Measurements from ENCODE around the gene KRTAP4-2. TPM values are rescaled to one million over a fixed set of nuclear protein-coding genes. Genes with fewer than 3 reads are reported as not detected.
"Not testable (repeated sequence)": the region's sequence is repeated elsewhere in the genome, so short reads cannot be mapped to it uniquely, and the experiment has no call there.

Gene KRTAP4-2
- total RNA-seq, 3 donors from 2014 or later: not detected

DNA sequence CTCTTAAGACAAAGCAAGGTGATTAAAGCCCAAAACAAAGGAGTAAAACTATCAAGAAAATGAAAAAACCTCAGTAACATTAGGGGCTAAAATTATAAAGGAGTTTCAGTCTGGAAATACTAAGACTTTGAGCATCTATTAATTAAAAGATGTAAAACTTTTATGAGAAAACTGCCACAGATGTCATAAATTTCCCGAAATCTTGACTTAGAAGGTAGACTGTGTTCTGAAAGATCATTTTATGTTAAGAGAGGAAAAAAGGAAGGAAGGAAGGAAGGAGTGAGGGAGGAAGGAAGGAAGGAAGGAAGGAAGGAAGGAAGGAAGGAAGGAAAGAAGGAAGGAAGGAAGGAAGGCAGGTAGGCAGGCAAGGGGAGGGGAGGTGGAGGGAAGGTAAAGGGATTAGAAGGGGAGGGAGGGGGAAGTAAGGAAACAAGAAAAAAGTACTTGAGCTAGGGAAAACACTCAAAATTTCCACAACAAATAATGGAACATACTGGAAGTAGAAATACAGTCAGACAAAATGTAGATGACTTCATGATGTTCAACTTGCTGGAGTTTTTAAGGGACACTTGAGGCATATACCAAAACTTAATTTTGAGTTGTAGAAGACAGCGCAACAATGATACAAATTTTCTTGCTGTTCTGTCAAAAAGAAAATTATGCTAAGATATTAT is 30.4 kb downstream of the KRTAP4-2 start:
- intact Hi-C loops (cut with DNase I; ENCODE audit: low total_unique reads): no loop called here
- Histone ChIP-seq H3K27ac (no peak overlapping the region), H3K36me3 (no peaks in the 10 kb centered on the region), H3K4me1 (no peaks in the 10 kb centered on the region), H3K4me3 (no peak overlapping the region), H3K27me3 (no peaks in the 10 kb centered on the region), H3K9me3 (peaks cover 8 to 11% of the 10 kb centered on the region in 2 donors)
- no peak for DNase-seq (ENCODE audit: low spot score in 2 of 2)
- TF ChIP-seq POLR2A (IDR thresholded peaks at IDR 0.05) (no peak), POLR2AphosphoS5 (IDR thresholded peaks at IDR 0.05) (no peak)
- TF ChIP-seq, protein P1, sequence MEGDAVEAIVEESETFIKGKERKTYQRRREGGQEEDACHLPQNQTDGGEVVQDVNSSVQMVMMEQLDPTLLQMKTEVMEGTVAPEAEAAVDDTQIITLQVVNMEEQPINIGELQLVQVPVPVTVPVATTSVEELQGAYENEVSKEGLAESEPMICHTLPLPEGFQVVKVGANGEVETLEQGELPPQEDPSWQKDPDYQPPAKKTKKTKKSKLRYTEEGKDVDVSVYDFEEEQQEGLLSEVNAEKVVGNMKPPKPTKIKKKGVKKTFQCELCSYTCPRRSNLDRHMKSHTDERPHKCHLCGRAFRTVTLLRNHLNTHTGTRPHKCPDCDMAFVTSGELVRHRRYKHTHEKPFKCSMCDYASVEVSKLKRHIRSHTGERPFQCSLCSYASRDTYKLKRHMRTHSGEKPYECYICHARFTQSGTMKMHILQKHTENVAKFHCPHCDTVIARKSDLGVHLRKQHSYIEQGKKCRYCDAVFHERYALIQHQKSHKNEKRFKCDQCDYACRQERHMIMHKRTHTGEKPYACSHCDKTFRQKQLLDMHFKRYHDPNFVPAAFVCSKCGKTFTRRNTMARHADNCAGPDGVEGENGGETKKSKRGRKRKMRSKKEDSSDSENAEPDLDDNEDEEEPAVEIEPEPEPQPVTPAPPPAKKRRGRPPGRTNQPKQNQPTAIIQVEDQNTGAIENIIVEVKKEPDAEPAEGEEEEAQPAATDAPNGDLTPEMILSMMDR (IDR thresholded peaks at IDR 0.05): no peak

DNA sequence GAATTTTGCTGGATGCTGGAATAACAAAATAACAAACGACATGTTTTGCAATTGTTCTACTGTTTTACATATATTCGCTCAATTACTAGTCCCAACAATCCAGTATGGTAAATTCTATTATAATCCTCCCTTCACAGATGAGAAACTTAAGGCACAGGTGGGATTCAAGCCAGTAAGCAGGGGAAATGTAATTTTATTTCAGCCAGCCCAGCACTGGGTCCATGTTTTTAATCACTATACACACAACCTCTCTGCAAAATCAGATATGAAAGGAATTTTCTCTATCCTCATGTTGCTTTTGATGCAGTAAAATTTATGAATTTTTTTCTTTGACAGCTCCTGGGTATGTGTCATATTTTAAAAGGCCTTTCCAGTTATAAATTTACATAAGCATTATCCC is 32.8 kb downstream of the KRTAP4-2 start:
- H3K27ac ChIP-seq: no peak overlapping the region
- no peaks in the 10 kb centered on the region for H3K4me1 ChIP-seq
- TF ChIP-seq POLR2AphosphoS5 (IDR thresholded peaks at IDR 0.05) (no peak), POLR2A (IDR thresholded peaks at IDR 0.05) (no peak)
- TF ChIP-seq, protein P1 (IDR thresholded peaks at IDR 0.05): no peak
- H3K9me3 ChIP-seq: peaks cover 8 to 16% of the 10 kb centered on the region in 2 donors
- H3K36me3 ChIP-seq: no peaks in the 10 kb centered on the region
- H3K27me3 ChIP-seq: no peaks in the 10 kb centered on the region
- DNase-seq (ENCODE audit: low spot score in 2 of 2): no peak
- intact Hi-C loops (cut with DNase I; ENCODE audit: low total_unique reads): no loop called here
- H3K4me3 ChIP-seq: no peak overlapping the region

DNA sequence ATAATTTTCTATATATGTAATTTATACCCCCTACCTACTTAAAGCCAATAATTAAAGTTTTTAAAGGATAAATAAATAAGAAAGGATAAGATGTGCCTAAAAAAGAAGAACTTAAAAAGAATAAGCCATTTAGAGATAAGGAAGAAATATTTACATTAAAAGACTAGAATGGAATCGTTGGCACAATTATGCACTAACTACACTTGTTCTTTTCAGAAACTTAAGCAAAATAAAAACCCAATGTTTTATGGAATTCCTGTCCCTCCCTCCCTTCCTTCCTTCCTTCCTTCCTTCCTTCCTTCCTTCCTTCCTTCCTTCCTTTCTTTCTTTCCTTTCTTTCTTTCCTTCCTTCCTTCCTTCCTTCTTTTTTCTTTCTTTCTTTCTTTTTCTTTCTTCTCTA is 33.2 kb downstream of the KRTAP4-2 start:
- H3K27ac ChIP-seq: no peak overlapping the region
- H3K36me3 ChIP-seq: no peaks in the 10 kb centered on the region
- no peaks in the 10 kb centered on the region for H3K4me1 ChIP-seq
- H3K9me3 ChIP-seq: peaks cover 8 to 20% of the 10 kb centered on the region in 2 donors
- intact Hi-C loops (cut with DNase I; ENCODE audit: low total_unique reads): no loop called here
- no peak overlapping the region for H3K4me3 ChIP-seq
- TF ChIP-seq, protein P1 (IDR thresholded peaks at IDR 0.05): no peak
- TF ChIP-seq POLR2AphosphoS5 (IDR thresholded peaks at IDR 0.05) (no peak), POLR2A (IDR thresholded peaks at IDR 0.05) (no peak)
- DNase-seq (ENCODE audit: low spot score in 2 of 2): no peak
- H3K27me3 ChIP-seq: no peaks in the 10 kb centered on the region

DNA sequence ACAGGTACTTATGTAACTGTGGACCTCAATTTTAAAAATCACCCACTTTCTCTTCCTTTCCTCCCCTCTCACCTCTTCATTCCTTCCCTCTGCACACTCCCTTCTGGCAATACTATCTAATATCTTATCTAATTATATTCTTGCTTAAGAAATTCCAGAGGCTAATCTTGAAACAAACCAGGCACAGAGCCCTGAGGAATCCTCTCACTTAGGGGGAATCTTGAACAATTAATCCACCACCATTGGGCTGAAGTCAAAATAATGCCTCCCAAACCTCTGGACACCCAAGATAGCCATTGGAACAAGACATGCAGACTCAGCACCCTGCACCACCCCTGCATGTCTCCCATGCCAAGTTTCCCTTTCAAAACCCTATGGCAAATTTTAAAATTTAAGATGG is 36.7 kb downstream of the KRTAP4-2 start:
- Histone ChIP-seq H3K27me3 (no peaks in the 10 kb centered on the region), H3K4me3 (no peak overlapping the region), H3K36me3 (no peaks in the 10 kb centered on the region), H3K4me1 (no peaks in the 10 kb centered on the region), H3K27ac (no peak overlapping the region), H3K9me3 (peaks cover 8 to 22% of the 10 kb centered on the region in 2 donors)
- TF ChIP-seq POLR2A (IDR thresholded peaks at IDR 0.05): no peak
- TF ChIP-seq, protein P1 (IDR thresholded peaks at IDR 0.05): no peak
- no peak for TF ChIP-seq POLR2AphosphoS5 (IDR thresholded peaks at IDR 0.05)
- DNase-seq (ENCODE audit: low spot score in 2 of 2): no peak
- intact Hi-C loops (cut with DNase I; ENCODE audit: low total_unique reads): no loop called here

DNA sequence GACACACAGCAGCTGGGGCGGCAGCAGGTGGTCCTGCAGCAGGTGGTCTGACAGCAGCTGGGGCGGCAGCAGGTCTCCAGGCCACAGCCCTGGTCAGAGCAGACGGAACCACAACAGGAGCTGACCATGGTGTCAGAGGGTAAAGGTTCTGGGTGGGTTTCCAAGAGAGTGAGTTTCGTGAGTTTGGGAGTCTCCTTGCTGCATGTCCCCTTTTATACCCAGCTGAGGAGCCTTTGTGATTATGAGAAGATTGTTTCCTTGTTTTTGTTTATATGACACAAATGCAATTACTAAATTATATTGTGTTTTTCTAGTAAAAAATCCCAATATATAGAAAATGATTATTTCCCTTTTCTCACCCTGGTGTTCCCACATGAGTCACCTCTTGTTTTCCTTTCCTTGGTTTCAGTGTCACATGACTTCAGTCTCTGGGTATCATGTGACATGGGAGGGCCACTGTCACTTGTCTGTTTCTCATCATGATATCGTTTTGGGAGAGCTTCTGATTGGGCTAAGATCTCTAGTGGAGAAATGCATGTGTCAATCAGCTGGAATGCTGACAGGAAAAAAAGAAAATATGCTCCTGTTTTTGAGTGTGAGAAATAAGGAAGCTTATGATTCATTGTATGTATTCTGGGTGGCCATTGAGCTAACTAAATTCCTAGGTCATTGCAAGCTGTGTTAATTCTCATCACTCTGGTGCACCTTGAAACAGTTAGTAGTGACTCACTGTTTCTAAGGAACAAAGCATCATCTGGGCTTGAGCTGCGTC is 37.5 kb downstream of the KRTAP4-2 start, which contains the start of gene KRTAP4-6:
Gene KRTAP4-6, minus strand, starts transcription at position 185 of the 772 bp plus-strand sequence. Its CDS starts 57 bp downstream, at position 128.
- TF ChIP-seq POLR2A (IDR thresholded peaks at IDR 0.05) (no peak), POLR2AphosphoS5 (IDR thresholded peaks at IDR 0.05) (no peak)
- TF ChIP-seq, protein P1 (IDR thresholded peaks at IDR 0.05): no peak
- Histone ChIP-seq H3K27me3 (no peaks in the 10 kb centered on the region), H3K4me3 (no peak within 1 kb of the TSS), H3K36me3 (no peaks in the 10 kb centered on the region), H3K9me3 (peaks cover 8 to 22% of the 10 kb centered on the region in 2 donors), H3K27ac (no peak within 1 kb of the TSS), H3K4me1 (no peaks in the 10 kb centered on the region)
- no peak for DNase-seq (ENCODE audit: low spot score in 2 of 2)
- intact Hi-C loops (cut with DNase I; ENCODE audit: low total_unique reads): no loop called here

DNA sequence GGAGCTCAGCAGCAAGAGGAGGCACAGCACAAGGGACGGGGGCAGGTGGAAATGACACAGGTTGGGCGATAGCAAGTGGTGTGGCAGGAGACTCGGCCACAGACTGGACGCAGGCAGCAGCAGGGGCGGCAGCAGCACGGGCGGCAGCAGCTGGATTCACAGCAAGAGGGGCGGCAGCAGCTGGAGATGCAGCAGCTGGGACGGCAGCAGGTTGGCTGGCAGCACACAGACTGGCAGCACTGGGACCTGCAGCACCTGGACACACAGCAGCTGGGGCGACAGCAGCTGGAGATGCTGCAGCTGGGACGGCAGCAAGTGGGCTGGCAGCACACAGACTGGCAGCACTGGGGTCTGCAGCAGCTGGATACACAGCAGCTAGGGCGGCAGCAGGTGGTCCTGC is 38.2 kb downstream of the KRTAP4-2 start:
- DNase-seq (ENCODE audit: low spot score in 2 of 2); H3K36me3 ChIP-seq; intact Hi-C loops (cut with DNase I; ENCODE audit: low total_unique reads); H3K4me1 ChIP-seq; H3K27me3 ChIP-seq; H3K4me3 ChIP-seq; H3K27ac ChIP-seq: not testable (repeated sequence)
- peaks cover 8 to 22% of the 10 kb centered on the region in 2 donors for H3K9me3 ChIP-seq

Measured in breast epithelium (tissue), 4 donors.